ENCODE data around the gene PALLD.
"Not testable (repeated sequence)": the region's sequence is repeated elsewhere in the genome, so short reads cannot be mapped to it uniquely, and the experiment has no call there.

PALLD gene

DNA sequence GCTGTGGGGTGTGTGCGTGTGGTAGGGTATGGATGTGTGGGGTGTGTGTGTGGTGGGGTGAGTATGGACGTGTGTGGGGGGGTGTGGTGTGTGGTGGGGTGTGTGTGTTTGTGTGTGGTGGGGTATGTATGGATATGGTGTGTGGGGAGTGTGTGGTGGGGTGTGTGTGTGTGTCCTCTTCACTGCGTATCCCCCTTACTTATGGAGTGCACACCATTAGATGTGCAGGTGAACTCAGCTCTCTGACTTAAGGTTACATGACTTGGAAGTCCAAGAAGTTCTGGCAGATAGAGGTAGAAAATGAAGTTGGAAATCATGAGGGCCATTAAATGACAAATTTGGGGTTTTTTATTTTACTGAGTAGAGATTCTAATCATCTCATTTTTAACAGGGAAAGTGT lies 182.5 kb downstream of the PALLD start:
- DNase-seq, result no peak

DNA sequence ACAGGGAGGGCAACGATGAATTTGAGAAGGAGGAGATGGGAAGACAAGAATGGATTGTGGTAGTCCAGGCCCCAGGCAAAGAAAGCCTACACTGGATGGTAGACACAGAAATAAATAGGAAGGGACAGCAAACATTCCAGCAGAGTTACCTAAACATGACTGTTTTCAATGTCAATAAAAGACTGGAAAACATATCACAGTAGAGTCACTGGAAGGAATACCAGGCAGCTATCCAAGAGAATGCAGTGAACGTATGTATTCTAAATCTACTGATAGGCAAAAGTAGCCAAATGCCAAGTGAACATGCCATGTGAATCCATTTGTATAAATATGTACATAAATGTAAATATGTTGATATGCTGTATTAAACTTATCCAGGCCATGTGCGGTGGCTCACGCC lies 183.0 kb downstream of the PALLD start:
- peak; percentile 78 for DNase-seq

DNA sequence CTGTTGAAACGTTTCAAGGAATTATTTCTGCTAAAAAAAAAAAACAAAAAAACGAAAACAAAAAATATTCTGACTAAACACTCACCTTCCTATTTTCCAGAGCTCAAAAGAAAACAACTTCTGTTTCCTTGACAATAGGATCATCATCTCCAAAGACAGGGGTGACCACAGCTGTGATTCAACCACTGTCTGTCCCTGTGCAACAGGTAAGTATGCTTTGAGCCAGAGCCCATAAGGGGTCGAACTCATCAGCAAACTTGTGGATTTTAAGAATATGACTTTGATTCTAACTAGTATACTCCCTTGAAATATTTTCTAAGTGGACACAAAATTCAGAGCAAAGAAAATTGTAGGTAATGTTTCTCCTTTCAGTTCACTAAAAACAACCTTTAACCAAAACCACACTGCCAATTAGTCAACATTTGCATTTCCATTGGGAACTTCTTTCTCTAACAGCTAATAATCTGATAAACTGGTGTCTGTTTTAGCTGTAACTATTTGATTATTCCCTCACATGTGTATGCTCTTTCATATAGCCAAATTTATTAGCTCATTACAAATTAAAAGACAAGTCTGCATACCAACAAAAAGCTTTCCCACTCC lies 186.1 kb downstream of the PALLD start:
- DNase-seq, result no peak

DNA sequence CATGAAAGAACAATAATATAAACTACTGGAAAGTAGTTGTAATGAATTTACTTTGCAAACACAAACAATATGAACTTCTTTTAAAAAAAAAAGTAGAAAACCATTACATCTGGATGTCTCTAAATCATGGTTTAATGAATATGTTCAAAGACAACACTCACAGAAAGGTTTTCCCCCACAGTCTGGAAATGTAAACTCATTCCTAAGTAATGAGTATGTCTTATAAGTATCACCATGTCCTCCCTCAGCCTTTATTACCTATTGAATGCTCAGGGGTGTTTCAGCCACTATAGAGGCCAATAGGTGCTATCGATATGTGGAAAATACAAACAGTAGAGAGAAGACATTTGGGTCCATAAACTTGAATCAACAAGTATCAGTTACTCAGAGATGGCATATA lies 186.7 kb downstream of the PALLD start:
- no peak for DNase-seq

DNA sequence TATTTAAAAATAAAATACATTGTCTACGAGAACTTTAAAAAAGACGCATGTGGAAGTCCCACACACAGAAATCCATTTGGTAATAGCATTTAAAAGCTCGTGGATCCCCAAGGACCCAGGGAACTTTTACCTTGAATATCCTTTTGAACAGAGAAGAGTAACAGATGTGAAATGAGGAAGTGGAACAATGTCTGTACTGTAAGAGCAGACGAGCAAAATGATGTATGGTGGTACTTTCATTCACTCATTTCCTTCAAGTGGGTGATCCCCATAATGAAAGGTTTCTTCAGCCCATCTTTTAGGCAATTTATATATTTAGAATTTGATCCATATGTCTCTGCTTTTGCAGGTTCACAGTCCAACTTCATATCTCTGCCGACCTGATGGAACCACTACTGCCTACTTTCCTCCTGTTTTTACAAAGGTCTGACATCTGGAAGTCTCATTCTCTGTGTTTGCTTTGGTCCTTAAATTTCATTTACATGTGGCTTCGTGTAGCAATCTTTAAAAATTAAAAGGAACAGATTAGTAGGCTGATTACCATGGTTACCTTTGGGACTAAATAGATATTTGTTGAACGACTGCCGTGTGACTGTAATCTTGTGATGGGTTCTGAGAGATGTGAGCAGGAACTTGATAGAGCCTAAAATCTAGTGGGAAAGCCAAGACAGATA lies 188.4 kb downstream of the PALLD start:
- DNase-seq, result no peak

DNA sequence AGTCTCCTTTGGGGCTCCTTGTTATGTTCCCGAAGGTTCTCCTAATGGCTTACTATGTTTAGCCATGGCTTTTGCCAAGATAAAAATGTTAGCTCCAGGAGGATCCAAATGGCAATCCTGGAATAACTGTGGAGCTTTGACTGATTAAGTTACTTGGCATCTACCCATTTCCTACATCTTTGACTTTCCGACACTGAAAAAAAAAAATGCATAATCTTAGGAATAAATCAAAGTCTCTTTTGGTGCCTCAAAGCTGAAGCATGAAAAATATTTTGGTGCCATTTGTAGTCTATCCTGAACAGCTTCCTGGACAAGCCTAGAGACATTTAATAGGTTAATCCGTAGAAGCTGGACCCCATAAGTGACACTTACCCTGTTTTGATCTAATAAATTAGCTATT lies 191.7 kb downstream of the PALLD start:
- DNase-seq, result no peak

DNA sequence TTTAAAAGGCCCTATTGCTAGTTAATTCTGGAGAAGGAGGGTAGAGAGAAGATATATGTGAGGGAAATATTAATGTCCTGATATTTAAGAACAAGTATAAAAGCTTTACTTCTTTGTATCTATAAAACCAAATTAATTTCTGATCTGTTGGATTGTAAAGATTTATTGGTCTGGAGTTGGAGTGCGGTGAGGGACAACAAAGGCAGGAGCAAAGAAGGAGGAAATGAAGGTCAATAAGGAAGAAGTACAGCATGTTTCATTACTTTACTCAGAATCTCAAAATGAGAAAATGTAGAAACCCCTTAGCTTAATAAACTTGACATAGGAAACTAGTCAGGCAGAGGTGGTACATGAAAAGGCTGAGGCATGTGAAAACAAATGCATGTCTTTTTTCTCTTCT lies 192.9 kb downstream of the PALLD start:
- DNase-seq, result no peak

DNA sequence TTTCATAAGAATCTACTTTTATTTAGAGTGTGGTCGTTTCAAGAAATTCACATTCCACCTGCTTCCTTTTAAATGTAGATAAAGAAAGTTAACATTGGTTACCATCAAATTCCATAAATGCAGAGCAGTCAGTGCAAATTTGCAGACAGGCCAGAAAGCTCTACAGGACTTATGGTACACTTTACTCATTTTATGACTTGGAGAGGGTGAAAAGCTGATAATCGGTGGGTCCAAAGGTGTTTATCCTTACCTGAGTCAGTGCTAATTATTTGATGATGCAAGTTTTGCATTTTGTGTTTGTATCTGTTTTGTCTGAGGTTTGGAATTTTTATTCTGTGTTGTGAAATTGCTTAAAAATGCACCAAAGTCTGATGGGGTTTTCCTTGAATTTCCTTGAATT lies 193.3 kb downstream of the PALLD start:
- no peak for DNase-seq

DNA sequence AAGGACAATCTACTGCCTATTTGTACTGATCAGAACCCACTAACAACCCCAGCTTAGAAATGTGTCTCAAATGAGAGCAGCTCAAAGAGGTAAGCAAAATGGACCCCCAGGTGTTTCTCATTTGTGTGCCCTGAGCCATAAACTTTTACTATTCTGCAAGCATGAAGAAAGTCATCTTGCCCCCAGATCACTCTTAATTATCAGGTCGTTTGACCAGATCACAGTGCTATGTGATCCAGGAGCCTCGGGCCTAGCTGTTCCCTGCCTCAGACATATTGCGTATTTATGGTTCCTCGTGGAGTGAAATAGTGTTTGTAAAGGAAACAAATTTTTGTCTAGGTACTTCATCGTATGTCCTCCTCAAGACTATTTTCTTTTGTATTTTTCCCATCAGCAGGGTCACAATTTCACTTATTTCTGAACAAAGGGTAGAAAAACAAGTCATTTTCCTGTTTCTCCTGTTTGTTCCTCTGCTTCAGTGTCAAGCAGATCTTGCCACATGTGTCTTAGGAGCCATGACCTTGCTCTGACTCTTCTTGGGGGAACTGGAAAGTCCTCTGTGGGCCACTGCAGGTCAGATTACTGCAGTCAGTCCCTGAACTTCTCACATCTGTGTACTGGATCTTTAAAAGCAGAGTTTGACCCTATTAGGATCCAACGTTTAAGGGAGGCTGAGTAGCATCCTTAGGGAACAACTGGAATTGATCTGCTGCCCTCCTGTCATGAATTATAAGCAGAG lies 194.9 kb downstream of the PALLD start:
- DNase-seq, result no peak

DNA sequence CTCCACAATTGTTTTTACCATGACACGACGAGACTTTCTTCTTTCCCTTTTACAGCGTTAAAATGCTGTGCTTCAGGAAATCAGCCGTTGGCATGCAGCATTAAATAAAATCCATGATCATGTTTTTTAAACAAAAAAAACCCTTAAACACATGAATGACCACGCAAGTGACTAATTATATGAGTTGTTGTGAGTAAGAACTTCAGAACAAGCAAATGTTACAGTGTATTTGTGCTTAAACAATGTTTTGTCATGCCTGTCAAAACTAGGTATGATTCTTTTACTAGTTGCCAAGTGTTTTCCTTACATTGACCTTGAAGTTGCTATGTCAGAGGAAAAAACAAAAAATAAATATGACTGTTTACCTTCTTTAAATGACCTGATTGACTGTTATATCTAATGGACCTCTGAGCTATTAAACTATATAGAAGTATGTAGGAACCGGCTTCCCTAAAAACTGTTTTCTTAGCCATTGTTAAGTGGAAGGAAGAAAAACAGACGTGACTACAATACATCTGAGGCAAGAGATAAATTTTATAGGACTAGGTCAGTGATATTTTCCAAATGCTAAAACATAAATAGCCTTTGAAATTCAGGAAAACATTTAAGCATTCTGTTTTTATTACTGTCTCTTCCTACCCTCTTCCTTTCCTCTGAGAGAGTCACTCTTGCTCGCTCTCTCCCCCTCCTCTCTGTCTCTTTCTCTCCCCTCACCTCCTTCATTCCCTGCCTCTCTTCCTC lies 197.1 kb downstream of the PALLD start:
- no peak for DNase-seq

DNA sequence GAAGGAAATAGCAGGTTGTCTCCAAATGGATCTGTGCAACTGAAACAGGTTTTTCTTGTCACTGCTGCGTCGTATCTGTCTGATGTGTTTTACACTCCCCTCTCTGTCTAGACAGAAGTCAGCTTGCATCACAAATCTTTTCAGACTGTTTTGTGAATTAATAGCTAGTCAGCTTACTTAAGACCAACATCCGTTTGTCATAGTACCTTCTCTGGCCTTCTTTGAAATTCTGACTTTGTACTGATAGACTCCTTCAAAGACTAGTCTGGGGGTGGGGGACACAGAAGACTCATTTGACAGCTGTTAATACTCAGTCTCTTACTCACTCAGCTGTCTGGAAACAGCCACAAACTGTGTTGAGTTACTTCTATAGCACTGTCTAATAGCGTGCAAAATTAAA lies 197.8 kb downstream of the PALLD start:
- DNase-seq, result peak; percentile 92

DNA sequence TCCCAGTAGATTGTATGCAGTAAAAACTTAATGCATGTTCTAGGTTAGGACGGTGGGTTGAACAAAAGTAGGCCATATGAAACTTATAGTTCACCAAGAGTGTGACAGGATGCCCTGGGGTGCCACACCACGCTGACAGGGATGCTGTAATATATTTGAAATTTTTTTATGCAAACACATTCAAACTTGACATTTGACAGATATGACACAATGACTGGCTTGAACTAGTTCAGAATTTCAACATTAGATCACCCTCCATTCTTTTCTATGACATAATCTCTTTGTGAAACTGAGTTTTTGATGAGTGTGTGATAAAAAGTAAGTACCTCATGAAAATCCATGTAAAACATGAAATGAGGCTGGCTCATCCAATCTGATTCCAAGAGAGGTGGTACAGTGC lies 198.4 kb downstream of the PALLD start:
- peak; percentile 49 for DNase-seq

DNA sequence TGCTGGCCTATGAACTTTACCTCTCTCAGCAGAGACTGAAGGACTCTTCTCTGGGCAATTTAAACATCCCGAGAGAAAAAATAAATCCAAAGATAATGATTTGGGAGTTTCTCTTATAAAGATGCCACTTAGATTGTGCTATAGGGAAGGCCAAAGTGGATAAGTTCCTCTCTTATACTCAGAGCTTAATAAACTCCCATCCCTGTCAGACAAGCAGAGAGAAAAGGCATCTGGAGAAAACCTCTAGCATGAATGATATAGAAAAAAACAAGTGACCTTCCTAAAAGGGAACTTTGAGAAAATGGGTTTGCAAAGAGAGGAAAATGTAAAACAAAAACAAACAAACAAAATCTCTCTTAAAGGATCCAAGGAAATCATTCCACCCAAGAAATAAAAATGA lies 199.4 kb downstream of the PALLD start:
- no peak for DNase-seq

DNA sequence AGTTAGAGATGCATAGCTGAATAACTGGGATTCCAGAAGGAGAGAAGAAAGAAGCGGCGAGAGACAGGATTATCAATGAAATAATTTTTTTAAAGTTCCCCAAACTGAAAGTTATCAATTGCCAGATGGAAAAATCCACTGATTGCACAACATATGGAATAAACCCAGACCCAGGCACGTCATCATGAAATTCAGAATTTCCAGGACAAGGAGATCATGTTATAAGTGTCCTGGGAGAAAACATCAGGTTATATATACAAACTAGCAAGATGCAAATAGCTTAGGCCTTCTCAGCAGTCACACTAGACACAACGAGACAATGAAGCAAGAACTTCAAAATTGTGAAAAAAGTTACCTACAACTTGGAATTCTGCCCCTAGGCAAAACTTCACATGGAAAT lies 200.0 kb downstream of the PALLD start:
- DNase-seq, result no peak

DNA sequence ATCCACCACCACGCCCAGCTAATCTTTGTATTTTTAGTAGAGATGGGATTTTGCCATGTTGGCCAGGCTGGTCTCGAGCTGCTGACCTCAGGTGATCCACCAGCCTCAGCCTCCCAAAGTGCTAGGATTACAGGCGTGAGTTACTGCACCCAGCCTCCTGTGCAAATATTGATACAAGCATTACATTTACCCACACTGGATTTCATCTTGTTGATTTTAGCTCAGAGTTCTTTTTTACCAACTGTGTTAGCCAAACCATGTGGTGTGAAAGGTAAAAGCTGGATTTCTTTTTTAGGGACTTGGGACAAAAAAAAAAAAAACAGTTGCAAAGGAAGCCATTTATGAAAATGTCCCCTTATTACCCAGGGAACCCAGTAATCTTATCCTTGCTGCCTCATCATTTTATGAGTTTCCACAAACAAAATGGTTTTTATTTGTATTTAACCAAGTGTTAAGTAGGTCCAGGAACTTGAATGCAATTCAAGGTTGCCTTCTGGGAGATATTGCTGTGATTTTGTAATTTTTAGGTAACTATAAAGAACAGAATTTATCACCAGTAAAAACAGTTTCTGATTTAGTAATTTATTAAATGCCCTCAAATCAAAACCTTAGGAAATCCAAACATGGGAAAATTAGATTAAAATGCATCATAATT lies 202.5 kb downstream of the PALLD start:
- no peak for DNase-seq

DNA sequence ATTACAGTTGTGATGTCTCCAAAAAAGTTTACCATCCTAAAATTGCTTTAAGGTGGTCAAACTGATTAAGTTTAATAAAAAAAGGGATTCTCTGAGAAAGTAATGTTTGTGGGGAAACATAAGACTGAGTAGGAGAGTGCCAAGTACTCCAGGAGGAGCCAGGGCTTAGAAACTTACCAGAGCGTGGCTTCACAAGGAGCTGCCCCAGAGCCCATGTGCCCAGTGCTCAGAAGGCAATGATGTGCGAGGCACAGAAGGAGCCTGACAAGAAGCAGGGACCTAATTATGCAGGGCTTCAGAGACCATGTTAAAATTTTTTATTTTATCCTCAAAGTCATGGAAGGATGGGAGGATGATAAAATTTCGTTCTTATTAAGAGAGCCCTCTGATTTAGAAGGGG lies 204.2 kb downstream of the PALLD start:
- no peak for DNase-seq

DNA sequence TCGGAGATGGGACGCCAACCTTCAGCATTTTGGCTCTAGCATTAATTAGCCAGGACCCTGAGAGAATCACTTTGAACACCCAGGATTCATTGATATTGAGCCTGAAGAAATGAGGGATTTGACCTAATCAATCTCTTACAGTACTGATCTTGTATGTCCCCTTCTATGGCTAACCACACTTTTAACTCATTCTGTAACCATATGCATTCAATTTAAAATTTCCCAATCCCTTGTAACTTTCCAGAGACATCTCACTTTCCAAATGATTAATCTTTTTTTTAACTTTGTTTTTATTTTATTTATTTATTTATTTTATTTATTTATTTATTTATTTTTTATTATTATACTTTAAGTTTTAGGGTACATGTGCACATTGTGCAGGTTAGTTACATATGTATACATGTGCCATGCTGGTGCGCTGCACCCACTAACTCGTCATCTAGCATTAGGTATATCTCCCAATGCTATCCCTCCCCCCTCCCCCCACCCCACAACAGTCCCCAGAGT lies 205.8 kb downstream of the PALLD start:
- DNase-seq, result not testable (repeated sequence)

DNA sequence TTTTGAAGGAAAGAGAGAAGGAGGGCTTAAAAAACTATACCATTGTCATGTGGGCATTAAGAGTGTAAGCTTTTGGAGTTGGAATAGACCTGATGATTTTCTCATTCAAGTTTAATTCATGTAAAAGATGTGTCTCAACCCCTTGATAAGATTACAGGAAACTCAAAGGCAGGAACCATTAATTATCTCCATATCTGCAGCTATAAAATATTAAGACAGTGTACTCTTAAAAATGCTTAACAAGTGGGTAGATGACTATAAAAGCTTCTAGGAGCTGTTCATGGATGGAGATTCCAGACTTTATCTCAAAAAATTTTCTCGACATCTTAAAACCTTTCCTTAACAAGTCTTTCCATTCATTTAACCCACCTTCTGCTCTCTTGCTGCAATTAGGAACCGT lies 208.3 kb downstream of the PALLD start:
- DNase-seq, result no peak

DNA sequence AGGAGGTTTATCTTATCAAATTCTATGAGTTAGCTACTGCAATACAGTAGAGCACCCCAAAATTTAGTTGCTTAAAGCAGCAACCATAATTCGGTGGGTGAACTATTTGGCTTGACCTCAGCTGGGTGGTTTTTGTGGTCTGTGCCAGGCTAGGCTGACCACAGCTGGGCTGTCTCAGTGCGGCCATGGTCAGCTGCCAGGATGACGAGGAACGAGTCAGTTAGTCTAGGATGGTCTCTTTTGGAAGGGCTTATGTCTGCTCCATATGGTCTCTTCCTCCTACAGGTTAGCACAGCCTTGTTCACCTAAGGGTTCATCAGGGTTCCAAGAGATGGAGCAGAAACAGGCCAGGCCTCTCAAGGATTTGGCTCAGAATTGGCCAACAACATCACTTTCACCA lies 210.4 kb downstream of the PALLD start:
- no peak for DNase-seq

DNA sequence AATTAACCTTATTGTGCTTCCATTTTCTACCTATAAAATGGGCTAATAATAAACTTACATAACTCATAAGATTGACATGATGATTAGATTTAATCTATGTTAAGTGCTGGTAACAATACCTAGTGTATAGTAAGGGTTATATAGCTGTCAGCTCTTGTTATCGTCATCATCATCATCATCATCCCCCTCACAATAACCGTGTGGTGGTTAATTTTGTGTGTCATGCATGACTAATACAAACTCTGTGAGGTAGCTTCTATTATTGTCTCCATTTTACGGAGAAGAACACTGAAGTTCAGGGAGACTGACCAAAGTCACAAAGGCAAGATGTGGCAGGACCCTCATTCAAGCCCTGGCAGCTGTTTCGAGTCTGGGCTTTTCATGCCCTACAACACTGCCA lies 211.3 kb downstream of the PALLD start:
- no peak for DNase-seq

DNA sequence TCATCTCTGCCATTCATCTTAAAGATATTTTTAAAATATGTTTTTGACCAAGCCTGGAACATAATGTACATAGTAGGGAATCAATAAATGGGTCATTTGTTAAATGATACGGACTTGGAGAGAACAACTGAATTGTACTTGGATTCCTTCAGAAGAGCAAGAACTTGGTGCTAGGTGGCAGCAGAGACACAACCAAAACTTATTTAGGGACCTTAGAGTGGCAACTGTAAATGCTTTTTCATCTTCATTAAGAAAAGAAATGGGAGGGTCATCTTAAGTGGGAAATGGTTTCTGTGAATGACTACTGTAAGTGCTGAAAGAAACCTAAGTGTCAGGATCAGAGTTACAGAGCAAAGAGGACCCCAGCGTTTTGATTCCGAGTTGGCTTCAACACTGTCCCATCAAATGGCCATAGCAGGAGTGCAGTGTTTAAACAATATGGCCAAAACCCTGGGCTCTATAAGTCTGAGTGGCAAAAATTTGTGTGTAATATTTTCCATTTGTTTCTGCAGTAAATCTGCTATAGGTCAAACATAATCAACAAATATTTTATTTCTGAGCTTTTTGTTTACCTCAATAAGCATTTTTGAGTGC lies 213.6 kb downstream of the PALLD start:
- peak; percentile 77 for DNase-seq
